GM20000 (cell line): Measurements from ENCODE around the gene MPRIP.

Experiments
- DNase-seq: peaks from one replicate; pipeline ENCODE4 v3.0.0; 2012; ENCODE audit warnings: low spot score
- CTCF ChIP-seq: IDR thresholded peaks from 2 replicates; pipeline ENCODE4 v1.5.1; 2012; ENCODE audit warnings: mild to moderate bottlenecking, control low read depth; ENCODE audit errors: extremely low read depth, missing control alignments

Gene MPRIP

DNA sequence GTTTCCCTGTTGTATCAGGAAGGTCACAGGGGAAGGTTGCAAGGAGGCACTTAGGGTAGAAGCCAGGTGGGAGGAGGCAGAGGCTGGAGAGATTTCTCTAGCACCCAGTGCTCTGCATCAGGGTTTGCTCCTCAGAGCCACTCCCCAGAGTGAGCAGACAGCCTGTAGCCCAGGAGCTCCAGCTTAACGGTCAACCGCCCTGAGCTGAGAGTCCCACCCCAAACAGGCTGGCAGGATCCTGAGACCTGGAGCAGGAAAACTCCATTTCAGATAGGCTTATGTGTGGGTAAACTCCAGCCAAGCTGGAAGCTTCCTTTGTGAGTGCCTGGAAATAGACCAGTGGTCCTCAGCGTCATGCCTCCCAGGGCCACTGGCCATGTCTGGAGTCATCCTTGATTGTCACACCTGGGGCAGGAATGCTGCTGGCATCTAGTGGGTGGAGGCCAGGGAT is 37.9 kb downstream of the MPRIP start:
- no peak for DNase-seq

GRCh38 chr17:17080781-17081180 is 38.5 kb downstream of the MPRIP start:
- DNase-seq, result no peak
- no peak for TF ChIP-seq CTCF

More for the DNA sequence above, 37.9 kb downstream of the MPRIP start:
- TF ChIP-seq CTCF, result no peak

- TF ChIP-seq CTCF, result no peak
- DNase-seq, result no peak
Measured at GRCh38 chr17:17081304-17081940, 39.2 kb downstream of the MPRIP start.

GRCh38 chr17:17082878-17083277 is 40.6 kb downstream of the MPRIP start:
- TF ChIP-seq CTCF, result no peak
- no peak for DNase-seq

- TF ChIP-seq CTCF, result no peak
- DNase-seq, result no peak
Measured at GRCh38 chr17:17084317-17084835, 42.1 kb downstream of the MPRIP start.

- TF ChIP-seq CTCF, result no peak
- DNase-seq, result no peak
Measured at GRCh38 chr17:17084941-17085340, 42.7 kb downstream of the MPRIP start.

DNA sequence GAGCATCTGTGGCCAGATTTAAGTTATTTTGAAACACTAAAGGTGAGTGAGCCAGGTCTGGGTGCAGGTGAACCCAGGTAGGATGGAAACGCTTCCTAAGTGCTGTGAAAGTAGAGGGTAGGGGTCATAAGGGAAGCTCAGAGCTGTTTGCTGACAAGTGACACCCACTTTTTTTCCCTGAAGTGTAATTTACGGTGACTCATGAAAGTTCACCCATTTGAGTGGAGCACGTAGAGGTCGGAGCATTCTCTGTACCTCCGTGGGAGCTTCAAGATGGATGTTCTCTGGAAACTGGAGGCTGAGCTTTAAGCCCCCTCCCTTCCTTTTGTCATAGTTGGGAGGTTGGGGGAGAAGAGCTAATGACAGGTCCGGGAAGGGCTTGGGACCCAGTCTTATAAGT is 44.3 kb downstream of the MPRIP start:
- no peak for DNase-seq
- no peak for TF ChIP-seq CTCF
